ENCODE data around the gene TFDP3. TPM values are rescaled to one million over a fixed set of nuclear protein-coding genes. Genes with fewer than 3 reads are reported as not detected.

TFDP3 gene
- total RNA-seq, 1 donor from 2014 or later = not detected

DNA sequence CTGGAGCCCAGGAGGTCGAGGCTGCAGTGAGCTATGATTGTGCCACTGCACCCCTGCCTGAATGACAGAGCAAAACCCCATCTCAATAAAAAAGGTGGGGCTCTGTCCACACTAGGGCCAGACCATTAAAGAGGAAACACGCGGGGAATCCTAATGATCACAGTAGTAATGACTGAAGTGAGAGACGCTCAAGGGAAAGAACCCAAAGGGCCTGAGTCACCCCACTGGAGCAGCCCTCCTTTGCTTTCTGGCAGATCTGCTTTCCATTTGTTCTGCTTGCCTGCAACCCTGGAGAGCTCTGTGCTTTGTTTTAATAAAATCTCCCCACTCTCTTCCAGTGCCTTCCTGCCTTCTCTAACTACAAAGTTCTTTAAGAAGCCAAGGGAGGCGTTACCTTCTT is 5.0 kb downstream of the TFDP3 start:
- Histone ChIP-seq H3K4me3 (no peak overlapping the region), H3K36me3 (no peaks in the 10 kb centered on the region), H3K9me3 (no peaks in the 10 kb centered on the region), H3K27ac (no peak overlapping the region), H3K4me1 (no peaks in the 10 kb centered on the region), H3K27me3 (ENCODE audit: low read depth) (no peaks in the 10 kb centered on the region)
- ATAC-seq = no peak
- TF ChIP-seq, protein P1, sequence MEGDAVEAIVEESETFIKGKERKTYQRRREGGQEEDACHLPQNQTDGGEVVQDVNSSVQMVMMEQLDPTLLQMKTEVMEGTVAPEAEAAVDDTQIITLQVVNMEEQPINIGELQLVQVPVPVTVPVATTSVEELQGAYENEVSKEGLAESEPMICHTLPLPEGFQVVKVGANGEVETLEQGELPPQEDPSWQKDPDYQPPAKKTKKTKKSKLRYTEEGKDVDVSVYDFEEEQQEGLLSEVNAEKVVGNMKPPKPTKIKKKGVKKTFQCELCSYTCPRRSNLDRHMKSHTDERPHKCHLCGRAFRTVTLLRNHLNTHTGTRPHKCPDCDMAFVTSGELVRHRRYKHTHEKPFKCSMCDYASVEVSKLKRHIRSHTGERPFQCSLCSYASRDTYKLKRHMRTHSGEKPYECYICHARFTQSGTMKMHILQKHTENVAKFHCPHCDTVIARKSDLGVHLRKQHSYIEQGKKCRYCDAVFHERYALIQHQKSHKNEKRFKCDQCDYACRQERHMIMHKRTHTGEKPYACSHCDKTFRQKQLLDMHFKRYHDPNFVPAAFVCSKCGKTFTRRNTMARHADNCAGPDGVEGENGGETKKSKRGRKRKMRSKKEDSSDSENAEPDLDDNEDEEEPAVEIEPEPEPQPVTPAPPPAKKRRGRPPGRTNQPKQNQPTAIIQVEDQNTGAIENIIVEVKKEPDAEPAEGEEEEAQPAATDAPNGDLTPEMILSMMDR (IDR thresholded peaks at IDR 0.05) = no peak
- intact Hi-C loops (cut with DNase I) = no loop called here
- no peak for DNase-seq

DNA sequence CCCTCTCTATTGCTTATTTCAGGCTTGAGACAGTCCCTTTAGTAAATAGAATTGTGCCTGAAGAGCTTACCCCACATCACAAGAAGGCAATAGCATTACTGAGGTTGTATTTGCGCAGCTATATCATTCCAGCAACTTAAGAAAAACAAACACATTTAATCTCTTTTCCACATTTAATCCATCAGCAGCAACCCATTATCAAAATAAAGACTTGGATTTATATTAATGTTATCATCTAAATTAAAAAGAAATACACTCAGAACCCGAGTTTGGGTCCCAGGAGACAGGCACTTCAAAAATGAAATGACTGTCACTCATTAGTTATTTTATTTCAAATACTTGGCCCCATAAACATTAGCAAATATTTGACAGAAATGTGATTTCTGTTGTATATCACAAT is 10.4 kb downstream of the TFDP3 start:
- Histone ChIP-seq H3K36me3 (no peaks in the 10 kb centered on the region), H3K4me3 (no peak overlapping the region), H3K4me1 (no peaks in the 10 kb centered on the region), H3K27ac (no peak overlapping the region), H3K9me3 (no peaks in the 10 kb centered on the region), H3K27me3 (ENCODE audit: low read depth) (no peaks in the 10 kb centered on the region)
- TF ChIP-seq, protein P1 (IDR thresholded peaks at IDR 0.05) = no peak
- no peak for ATAC-seq
- intact Hi-C loops (cut with DNase I) = no loop called here
- no peak for DNase-seq

DNA sequence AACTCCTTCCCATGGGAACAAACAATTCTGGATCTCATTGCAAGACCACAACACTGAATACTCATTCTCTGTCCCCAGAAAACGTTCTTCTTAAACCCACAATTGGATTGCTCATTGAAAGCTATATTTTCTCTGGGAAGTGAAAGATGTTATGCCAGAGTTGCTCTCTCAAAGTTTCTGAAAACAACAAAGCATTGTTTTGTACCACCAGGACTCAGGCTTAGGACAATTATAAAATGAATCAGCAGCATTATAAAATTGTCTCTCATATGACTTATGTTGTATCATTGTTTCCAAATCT is 26.5 kb downstream of the TFDP3 start:
- H3K27me3 ChIP-seq (ENCODE audit: low read depth) = no peaks in the 10 kb centered on the region
- no peak overlapping the region for H3K4me3 ChIP-seq
- H3K4me1 ChIP-seq = no peaks in the 10 kb centered on the region
- ATAC-seq (no peak), DNase-seq (no peak)
- intact Hi-C loops (cut with DNase I) = no loop called here
- H3K27ac ChIP-seq = no peak overlapping the region
- no peaks in the 10 kb centered on the region for H3K36me3 ChIP-seq
- TF ChIP-seq, protein P1 (IDR thresholded peaks at IDR 0.05) = no peak
- H3K9me3 ChIP-seq = no peaks in the 10 kb centered on the region

DNA sequence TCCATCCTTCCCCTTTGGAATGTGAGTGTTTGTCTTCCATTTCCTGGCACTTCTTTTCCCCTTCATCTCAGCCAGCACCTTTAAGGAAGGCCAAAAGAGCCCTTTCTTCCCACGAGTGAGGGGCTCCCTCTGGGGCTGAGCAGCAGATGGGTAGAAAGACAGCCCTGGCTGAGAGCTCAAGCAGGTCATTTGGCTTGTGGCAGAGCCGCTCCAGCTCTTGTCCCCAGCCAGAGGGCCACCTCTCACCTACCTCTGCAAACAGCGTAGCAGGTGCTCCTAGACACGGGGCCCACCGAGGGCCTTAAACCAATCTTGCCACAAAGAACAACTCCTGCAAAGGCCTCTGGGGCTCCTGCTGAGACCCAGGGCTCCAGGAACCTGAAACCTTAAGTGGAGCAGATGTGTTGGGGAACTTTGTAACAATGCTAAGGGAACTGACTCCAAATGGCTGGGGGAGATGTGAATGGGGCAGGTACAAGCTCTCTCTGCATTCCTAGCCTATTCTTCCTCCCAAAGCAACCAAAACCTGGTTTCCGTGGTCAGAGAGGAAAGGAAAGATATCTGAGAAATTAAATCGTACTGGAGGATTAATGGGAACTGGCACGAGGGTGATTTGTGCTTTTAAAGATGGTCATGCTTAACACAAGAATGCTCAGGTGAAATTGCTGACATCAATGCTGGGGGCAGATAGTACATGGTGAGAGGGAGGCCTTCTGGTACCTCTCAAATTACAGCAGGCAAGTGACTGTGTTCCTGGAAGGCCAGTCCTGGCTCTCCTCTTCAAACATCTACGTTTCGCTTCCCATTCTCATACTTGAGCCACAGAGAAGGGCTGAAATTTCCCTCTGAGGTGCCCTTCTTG is 27.0 kb downstream of the TFDP3 start:
- Histone ChIP-seq H3K27me3 (ENCODE audit: low read depth) (no peaks in the 10 kb centered on the region), H3K4me1 (no peaks in the 10 kb centered on the region), H3K36me3 (no peaks in the 10 kb centered on the region), H3K27ac (no peak overlapping the region), H3K9me3 (no peaks in the 10 kb centered on the region), H3K4me3 (no peak overlapping the region)
- intact Hi-C loops (cut with DNase I) = no loop called here
- TF ChIP-seq, protein P1 (IDR thresholded peaks at IDR 0.05) = no peak
- ATAC-seq (no peak), DNase-seq (no peak)

DNA sequence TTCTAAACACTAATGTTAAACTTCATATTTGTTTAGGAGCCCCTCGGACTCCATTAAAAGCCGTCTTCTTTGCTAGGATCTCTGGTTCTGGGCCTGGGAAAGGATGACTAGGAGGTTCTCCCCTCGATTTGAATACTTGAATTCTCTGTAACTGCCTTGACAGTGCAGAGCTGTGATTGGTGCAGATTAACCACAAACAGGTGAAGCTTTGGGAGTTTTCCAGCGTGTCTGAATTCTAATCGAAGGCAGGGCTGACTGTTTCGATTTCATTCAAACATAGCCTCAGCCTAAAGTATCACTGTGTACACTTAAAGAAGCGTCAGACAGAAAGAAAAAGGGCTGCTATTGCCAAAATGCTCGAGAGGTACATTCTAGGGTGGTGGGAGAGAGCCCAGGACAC is 29.0 kb downstream of the TFDP3 start:
- ATAC-seq = no peak
- H3K4me3 ChIP-seq = no peak overlapping the region
- no peaks in the 10 kb centered on the region for H3K9me3 ChIP-seq
- no peak overlapping the region for H3K27ac ChIP-seq
- no peaks in the 10 kb centered on the region for H3K36me3 ChIP-seq
- no peaks in the 10 kb centered on the region for H3K27me3 ChIP-seq (ENCODE audit: low read depth)
- intact Hi-C loops (cut with DNase I) = no loop called here
- TF ChIP-seq, protein P1 (IDR thresholded peaks at IDR 0.05) = no peak
- no peak for DNase-seq
- no peaks in the 10 kb centered on the region for H3K4me1 ChIP-seq
